H9 (cell line): ENCODE measurements around the gene WDFY3. TPM values are rescaled to one million over a fixed set of nuclear protein-coding genes. Genes with fewer than 3 reads are reported as not detected.

Experiments
- DNase-seq: peaks from one replicate; pipeline ENCODE4 v3.0.0-alpha.2; 2017
- H2AFZ ChIP-seq: one replicate; pipeline ENCODE4 v1.6.1; 2013; ENCODE audit warnings: mild to moderate bottlenecking, low read length, control low read depth, moderate library complexity
- H2AK5ac ChIP-seq: 2 replicates; pipeline ENCODE4 v1.6.1; 2013; ENCODE audit warnings: low read length, control low read depth, mixed read lengths; ENCODE audit not compliant: insufficient read length
- H2BK120ac ChIP-seq: one replicate; pipeline ENCODE4 v1.6.1; 2013; ENCODE audit warnings: low read depth, mild to moderate bottlenecking, low read length, control low read depth, inconsistent platforms; ENCODE audit not compliant: poor library complexity, severe bottlenecking
- H2BK12ac ChIP-seq: 2 replicates; pipeline ENCODE4 v1.6.1; 2013; ENCODE audit warnings: low read length, control low read depth, mixed read lengths, low read depth; ENCODE audit not compliant: insufficient read length
- H2BK15ac ChIP-seq: 2 replicates; pipeline ENCODE4 v1.6.1; 2013; ENCODE audit warnings: low read depth, low read length, control low read depth
- H2BK20ac ChIP-seq: one replicate; pipeline ENCODE4 v1.6.1; 2013; ENCODE audit warnings: low read depth, mild to moderate bottlenecking, low read length, control low read depth, inconsistent platforms; ENCODE audit not compliant: poor library complexity, severe bottlenecking
- H2BK5ac ChIP-seq: 2 replicates; pipeline ENCODE4 v1.6.1; 2013; ENCODE audit warnings: low read length, control low read depth, mixed read lengths; ENCODE audit not compliant: insufficient read length
- H3K14ac ChIP-seq: 2 replicates; pipeline ENCODE4 v1.6.1; 2013; ENCODE audit warnings: low read length, control low read depth; ENCODE audit not compliant: insufficient read depth
- H3K18ac ChIP-seq: 2 replicates; pipeline ENCODE4 v1.6.1; 2013; ENCODE audit warnings: low read depth, mild to moderate bottlenecking, mixed read lengths, low read length, control low read depth; ENCODE audit not compliant: insufficient read length
- H3K23ac ChIP-seq: 2 replicates; pipeline ENCODE4 v1.6.1; 2013; ENCODE audit warnings: low read length, control low read depth, mixed read lengths, low read depth; ENCODE audit not compliant: insufficient read length
- H3K23me2 ChIP-seq: 2 replicates; pipeline ENCODE4 v1.6.1; 2013; ENCODE audit warnings: low read depth, mild to moderate bottlenecking, mixed read lengths, low read length, control low read depth; ENCODE audit not compliant: insufficient read length, poor library complexity, severe bottlenecking
- H3K27ac ChIP-seq: 2 replicates; pipeline ENCODE4 v1.5.1; 2013; ENCODE audit warnings: low read length, control low read depth, mixed read lengths, low read depth; ENCODE audit not compliant: insufficient read length
- H3K27me3 ChIP-seq: 2 replicates; pipeline ENCODE4 v1.6.1; 2013; ENCODE audit warnings: low read length, control low read depth, inconsistent platforms; ENCODE audit not compliant: insufficient read depth
- H3K4ac ChIP-seq: 2 replicates; pipeline ENCODE4 v1.6.1; 2013; ENCODE audit warnings: low read depth, mild to moderate bottlenecking, control low read depth, inconsistent platforms, low read length, moderate library complexity
- H3K4me1 ChIP-seq: 2 replicates; pipeline ENCODE4 v1.6.1; 2013; ENCODE audit warnings: low read length, control low read depth, inconsistent platforms; ENCODE audit not compliant: insufficient read depth
- H3K4me2 ChIP-seq: 2 replicates; pipeline ENCODE4 v1.6.1; 2013; ENCODE audit warnings: low read length, control low read depth, mixed read lengths; ENCODE audit not compliant: insufficient read length, insufficient read depth
- H3K56ac ChIP-seq: 2 replicates; pipeline ENCODE4 v1.6.1; 2013; ENCODE audit warnings: low read depth, mild to moderate bottlenecking, mixed read lengths, low read length, control low read depth; ENCODE audit not compliant: insufficient read length
- H3K79me1 ChIP-seq: 2 replicates; pipeline ENCODE4 v1.6.1; 2013; ENCODE audit warnings: low read depth, mild to moderate bottlenecking, moderate library complexity, low read length, control low read depth, inconsistent platforms; ENCODE audit not compliant: insufficient read depth, poor library complexity, severe bottlenecking
- H3K79me2 ChIP-seq: 2 replicates; pipeline ENCODE4 v1.6.1; 2013; ENCODE audit warnings: low read length, control low read depth, inconsistent platforms; ENCODE audit not compliant: insufficient read depth
- H3K9ac ChIP-seq: 2 replicates; pipeline ENCODE4 v1.6.1; 2013; ENCODE audit warnings: low read length, control low read depth, mixed read lengths; ENCODE audit not compliant: insufficient read length; ENCODE audit errors: extremely low read depth
- H3K9me3 ChIP-seq: one replicate; pipeline ENCODE4 v1.6.1; 2013; ENCODE audit warnings: low read depth, low read length, inconsistent platforms; ENCODE audit not compliant: control insufficient read depth
- H3T11ph ChIP-seq: one replicate; pipeline ENCODE4 v1.6.1; 2013; ENCODE audit warnings: mild to moderate bottlenecking, low read length, control low read depth, inconsistent platforms
- H4K20me1 ChIP-seq: one replicate; pipeline ENCODE4 v1.6.1; 2013; ENCODE audit not compliant: control insufficient read depth, insufficient read length, insufficient read depth
- H4K5ac ChIP-seq: 2 replicates; pipeline ENCODE4 v1.6.1; 2013; ENCODE audit warnings: low read depth, mild to moderate bottlenecking, mixed read lengths, low read length, control low read depth; ENCODE audit not compliant: insufficient read length
- H4K8ac ChIP-seq: replicated peaks from 2 replicates; pipeline ENCODE4 v1.6.1; 2013; ENCODE audit warnings: low read length, control low read depth, mixed read lengths, low read depth; ENCODE audit not compliant: insufficient read length
- H4K91ac ChIP-seq: 2 replicates; pipeline ENCODE4 v1.6.1; 2013; ENCODE audit warnings: low read depth, mild to moderate bottlenecking, moderate library complexity, mixed read lengths, low read length, control low read depth; ENCODE audit not compliant: insufficient read length
- H3K27ac Mint-ChIP-seq, 3 experiments: 2 replicates in 2 of 3; 3 replicates in 1 of 3; pipeline ENCODE4 v1.8.0; 2020 to 2021; ENCODE audit warnings: mixed read lengths in 3 of 3, mild to moderate bottlenecking in 1 of 3, moderate library complexity in 1 of 3
- H3K27me3 Mint-ChIP-seq: 2 replicates; pipeline ENCODE4 v1.8.0; 2021; ENCODE audit warnings: low read depth, mild to moderate bottlenecking, moderate library complexity, mixed read lengths
- H3K36me3 Mint-ChIP-seq, 3 experiments: 2 replicates in 2 of 3; 3 replicates in 1 of 3; pipeline ENCODE4 v1.8.0; 2020 to 2021; ENCODE audit warnings: low read depth in 3 of 3, mixed read lengths in 3 of 3; ENCODE audit not compliant: insufficient read depth in 1 of 3
- H3K4me1 Mint-ChIP-seq, 2 experiments: 2 replicates each; pipeline ENCODE4 v1.8.0; 2020; ENCODE audit warnings: mixed read lengths in 2 of 2
- H3K4me3 Mint-ChIP-seq, 2 experiments: 2 replicates in 1 of 2; 3 replicates in 1 of 2; pipeline ENCODE4 v1.8.0; 2020 to 2021; ENCODE audit warnings: mild to moderate bottlenecking in 2 of 2, mixed read lengths in 2 of 2, moderate library complexity in 1 of 2
- H3K9me3 Mint-ChIP-seq, 2 experiments: 2 replicates in 1 of 2; 3 replicates in 1 of 2; pipeline ENCODE4 v1.8.0; 2020; ENCODE audit warnings: mild to moderate bottlenecking in 2 of 2, mixed read lengths in 2 of 2, moderate library complexity in 1 of 2
- CTCF ChIP-seq: fragments of 200-600 bp; sonication (generic); conservative IDR thresholded peaks from 3 replicates; pipeline ENCODE4 v1.8.0; 2021; ENCODE audit warnings: antibody characterized with exemption, mild to moderate bottlenecking
- WGBS: extraction: QIAGEN DNeasy Blood & Tissue Kit; methylation state at CpG from one replicate; pipeline ENCODE4 v1.1.7; 2013; ENCODE audit warnings: missing lambda C conversion rate, low lambda C conversion rate, mixed read lengths; ENCODE audit not compliant: insufficient read length; ENCODE audit errors: extremely low coverage; 5-methylcytosine and 5-hydroxymethylcytosine counted together
- total RNA-seq: library from RNA; stranded (reverse); gene quantifications from 2 replicates; pipeline ENCODE4 v1.2.1, GENCODE V29; 2021

Gene WDFY3
- total RNA-seq, 1 experiment from 2014 or later, result 54.6 TPM

GRCh38 chr4:84962102-84962501 is 4.4 kb downstream of the WDFY3 start:
- Histone ChIP-seq H2AK5ac (no peak overlapping the region), H3K9ac (no peak overlapping the region), H4K5ac (no peak overlapping the region), H4K91ac (no peak overlapping the region), H3K4me2 (no peak overlapping the region), H3K14ac (no peak overlapping the region), H3K79me1 (peaks cover 3% of the 10 kb centered on the region), H2BK5ac (no peak overlapping the region), H4K8ac (no peak overlapping the region), H2BK120ac (no peak overlapping the region), H3T11ph (no peak overlapping the region), H3K4me1 (peaks cover 4% of the 10 kb centered on the region; the same call in 1 of the 2 replicates), H3K23ac (no peak overlapping the region), H2BK20ac (no peak overlapping the region), H3K23me2 (peaks cover 9% of the 10 kb centered on the region), H3K27me3 (no peaks in the 10 kb centered on the region), H3K18ac (no peak overlapping the region), H3K79me2 (peaks cover 14% of the 10 kb centered on the region; the same call in 1 of the 2 replicates), H2BK15ac (no peak overlapping the region), H3K56ac (no peak overlapping the region), H3K27ac (no peak overlapping the region), H2AFZ (no peak overlapping the region), H4K20me1 (no peaks in the 10 kb centered on the region), H2BK12ac (no peak overlapping the region), H3K4ac (no peak overlapping the region), H3K9me3 (no peaks in the 10 kb centered on the region)
- Mint-ChIP-seq H3K36me3 (peaks cover 0 to 15% (median 5%) of the 10 kb centered on the region in 3 experiments; a peak in 4 of 7 replicates), H3K9me3 (peaks cover 0 to 3% of the 10 kb centered on the region in 2 experiments; a peak in 1 of 5 replicates), H3K27me3 (no peaks in the 10 kb centered on the region), H3K4me3 (no peak overlapping the region), H3K4me1 (peaks cover 15 to 27% of the 10 kb centered on the region in 2 experiments), H3K27ac (no peak overlapping the region)
- DNase-seq, result no peak
- no CpG with 5 or more reads among the region's 5 CpGs for WGBS
- no peak for TF ChIP-seq CTCF
